Inflammatory macrophage (primary cell): ENCODE data around the gene BLM.

Experiments
- DNase-seq, 2 donors: peaks; one replicate each; pipeline ENCODE4 v3.0.0-alpha.2; 2020 to 2022

The BLM gene

GRCh38 chr15:90740545-90740944 is 23.4 kb downstream of the BLM start:
- peak; percentile 60 to 63 for DNase-seq

- peak; percentile 46 to 54 for DNase-seq
Observed at GRCh38 chr15:90742087-90742486, 24.9 kb downstream of the BLM start.

GRCh38 chr15:90743407-90743806 is 26.3 kb downstream of the BLM start:
- DNase-seq, result peak in 1 of 2 donors; percentile 24

- no peak for DNase-seq
Observed at GRCh38 chr15:90744759-90745402, 27.7 kb downstream of the BLM start.

GRCh38 chr15:90749754-90750153 is 32.6 kb downstream of the BLM start:
- DNase-seq, result no peak

GRCh38 chr15:90750186-90750585 is 33.0 kb downstream of the BLM start:
- peak; percentile 42 to 49 for DNase-seq

GRCh38 chr15:90751300-90751825 is 34.2 kb downstream of the BLM start:
- DNase-seq, result no peak

GRCh38 chr15:90756916-90757315 is 39.8 kb downstream of the BLM start:
- DNase-seq, result no peak

- no peak for DNase-seq
Observed at GRCh38 chr15:90757461-90757860, 40.3 kb downstream of the BLM start.

GRCh38 chr15:90760661-90761232 is 43.6 kb downstream of the BLM start:
- no peak for DNase-seq

- no peak for DNase-seq
Observed at GRCh38 chr15:90761629-90762028, 44.5 kb downstream of the BLM start.

GRCh38 chr15:90762109-90762508 is 45.0 kb downstream of the BLM start:
- DNase-seq, result peak; percentile 96 to 98

- no peak for DNase-seq
Observed at GRCh38 chr15:90763366-90764099, 46.4 kb downstream of the BLM start.

- DNase-seq, result peak; percentile 20 to 40
Observed at GRCh38 chr15:90765531-90765930, 48.4 kb downstream of the BLM start.

GRCh38 chr15:90765966-90766365 is 48.8 kb downstream of the BLM start:
- no peak for DNase-seq

- no peak for DNase-seq
Observed at GRCh38 chr15:90769375-90769774, 52.2 kb downstream of the BLM start.

- DNase-seq, result no peak
Observed at GRCh38 chr15:90773485-90773884, 56.3 kb downstream of the BLM start.

- DNase-seq, result no peak
Observed at GRCh38 chr15:90774731-90775514, 57.8 kb downstream of the BLM start.

- DNase-seq, result peak; percentile 48 to 55
Observed at GRCh38 chr15:90780916-90781315, 63.8 kb downstream of the BLM start.

- DNase-seq, result no peak
Observed at GRCh38 chr15:90782442-90782841, 65.3 kb downstream of the BLM start.

GRCh38 chr15:90787881-90788280 is 70.7 kb downstream of the BLM start:
- no peak for DNase-seq

- DNase-seq, result no peak
Observed at GRCh38 chr15:90789462-90789861, 72.3 kb downstream of the BLM start.

GRCh38 chr15:90790057-90790456 is 72.9 kb downstream of the BLM start:
- DNase-seq, result no peak
